Choroid plexus epithelial cell (primary cell): ENCODE results near the gene PLXNA2.

Experiments
- DNase-seq: peaks from one replicate; pipeline ENCODE4 v3.0.0-alpha.2; 2010; ENCODE audit warnings: low read depth
- H3K4me3 ChIP-seq: 2 replicates; pipeline ENCODE4 v1.5.1; 2011; ENCODE audit warnings: low read depth, mild to moderate bottlenecking, control low read depth, low read length, moderate library complexity
- CTCF ChIP-seq: conservative IDR thresholded peaks from 2 replicates; pipeline ENCODE4 v1.5.1; 2011; ENCODE audit warnings: low read depth, mild to moderate bottlenecking, control low read depth, inconsistent platforms, low read length, moderate library complexity

Gene PLXNA2

DNA sequence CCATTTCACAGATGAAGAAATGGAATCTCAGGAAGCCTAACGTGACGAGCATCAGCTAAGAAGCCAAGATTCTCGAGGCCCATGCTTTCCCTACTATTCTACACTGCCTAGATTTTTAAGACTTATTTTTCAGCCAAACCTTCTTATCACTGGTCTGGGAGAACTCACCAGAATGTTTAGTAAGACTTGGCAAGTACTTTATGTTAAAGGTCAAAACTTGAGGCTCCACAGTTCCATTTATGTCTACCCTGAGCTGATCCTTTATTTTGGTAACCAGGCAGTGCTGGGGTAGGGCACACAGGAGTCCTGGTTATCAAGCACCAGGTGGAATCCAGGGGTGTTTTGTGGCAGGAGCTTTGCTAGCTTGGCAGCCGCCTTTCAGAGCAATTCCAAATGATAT, 16.8 kb downstream of the PLXNA2 start:
- H3K4me3 ChIP-seq, result no peak overlapping the region
- DNase-seq, result peak; percentile 69
- TF ChIP-seq CTCF, result no peak

GRCh38 chr1:208225954-208226937, 17.9 kb downstream of the PLXNA2 start:
- no peak overlapping the region for H3K4me3 ChIP-seq
- peak; percentile 65 for DNase-seq
- TF ChIP-seq CTCF, result no peak

DNA sequence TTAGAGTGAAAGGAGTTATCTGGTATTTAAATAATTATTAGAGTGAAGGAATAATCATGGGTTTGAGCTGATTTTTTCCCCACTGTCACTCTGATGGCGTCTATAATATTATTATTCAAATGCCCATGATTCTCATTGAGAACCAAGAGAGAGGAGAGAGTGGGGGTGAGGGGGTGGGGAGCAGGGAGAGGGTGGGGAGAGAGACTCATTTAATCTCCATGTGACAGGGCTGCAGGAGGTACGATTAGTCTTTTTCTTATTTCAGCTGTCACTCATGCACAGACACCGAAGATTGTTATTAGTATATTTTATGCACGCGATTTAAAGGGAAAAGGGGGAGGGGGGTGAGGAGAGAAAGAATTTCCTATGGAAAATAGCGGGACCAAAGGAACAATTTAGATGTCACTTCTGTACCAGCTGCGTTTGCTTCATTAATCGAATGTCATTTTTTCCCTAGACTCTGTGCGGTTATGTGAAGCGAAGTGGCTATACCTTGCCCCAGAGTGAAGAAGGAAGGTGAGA, 19.9 kb downstream of the PLXNA2 start:
- DNase-seq, result no peak
- TF ChIP-seq CTCF, result no peak
- H3K4me3 ChIP-seq, result no peak overlapping the region

- no peak overlapping the region for H3K4me3 ChIP-seq
Observed at GRCh38 chr1:208223136-208223535, 21.0 kb downstream of the PLXNA2 start.

DNA sequence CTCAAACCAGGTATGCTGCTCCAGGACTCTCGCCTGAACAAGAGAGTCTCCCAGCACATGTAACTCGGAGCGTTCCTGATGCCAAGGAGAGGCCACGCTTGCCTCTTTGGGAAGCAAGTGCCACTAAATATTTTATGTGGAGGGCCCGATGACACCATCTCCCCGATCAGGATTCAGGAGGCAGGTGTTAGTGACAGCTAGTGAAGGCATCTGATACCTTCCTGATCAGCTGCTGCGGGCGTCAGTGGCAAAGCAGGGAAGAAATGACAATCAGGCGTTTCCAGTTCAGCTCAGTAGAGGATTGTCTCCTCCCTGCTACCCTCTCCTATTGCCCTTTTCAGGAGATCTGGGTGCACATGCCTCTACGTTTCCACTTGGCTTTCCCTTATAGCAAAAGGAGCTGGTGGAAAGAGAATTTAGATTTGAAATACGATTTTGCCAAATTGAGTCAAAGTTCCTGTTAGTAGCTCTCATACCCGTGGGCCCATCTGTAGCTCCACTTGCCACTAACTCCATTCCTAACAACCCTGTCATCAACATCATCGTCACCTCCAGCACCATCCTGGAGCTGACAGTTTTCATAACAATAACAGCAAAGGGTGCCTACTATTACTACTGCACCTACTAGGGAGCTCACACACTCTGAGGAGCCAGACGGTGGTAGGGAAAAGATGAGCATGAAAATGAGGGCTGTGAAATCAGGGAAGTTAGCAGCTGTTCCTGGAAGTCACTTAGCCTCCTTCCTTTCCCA, 21.6 kb downstream of the PLXNA2 start:
- H3K4me3 ChIP-seq, result no peak overlapping the region
- TF ChIP-seq CTCF, result no peak

More at GRCh38 chr1:208223136-208223535, 21.0 kb downstream of the PLXNA2 start:
- TF ChIP-seq CTCF, result no peak
- DNase-seq, result peak; percentile 46

DNA sequence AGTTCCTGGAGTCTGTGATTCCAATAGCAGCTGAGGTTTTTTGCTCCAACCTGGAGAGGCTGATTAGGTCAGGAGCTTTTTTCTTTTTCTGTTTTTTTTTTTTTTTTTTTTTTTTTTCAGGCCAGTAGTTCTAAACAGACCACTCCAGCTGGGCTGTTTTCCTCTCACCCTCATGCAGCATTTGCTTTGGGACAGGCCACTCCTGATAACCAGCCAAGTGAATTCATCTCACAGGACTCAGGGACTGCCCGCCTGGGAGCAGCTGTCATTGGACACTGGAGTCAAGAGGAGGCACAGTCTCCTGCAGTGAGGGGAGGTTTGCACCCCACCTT, 22.9 kb downstream of the PLXNA2 start:
- H3K4me3 ChIP-seq, result no peak overlapping the region
- DNase-seq, result no peak
- TF ChIP-seq CTCF, result no peak

More for the DNA sequence above, 21.6 kb downstream of the PLXNA2 start:
- no peak for DNase-seq
